SK-N-SH treated with all-trans-retinoic acid at 6 μM for 48 hours (cell line): ENCODE results near the gene AMOTL2.

Experiments used
- ARNTL ChIP-seq: fragments of 450-650 bp; formaldehyde crosslinking; IDR thresholded peaks from 2 replicates; pipeline ENCODE4 v1.5.0; 2020; ENCODE audit warnings: low read depth, mild to moderate bottlenecking, moderate library complexity, borderline replicate concordance
- BACH2 ChIP-seq: fragments of 250-450 bp; sonication (Bioruptor Pico); IDR thresholded peaks from 2 replicates; pipeline ENCODE4 v1.9.0; 2021; ENCODE audit warnings: mild to moderate bottlenecking, borderline replicate concordance
- CREB5 ChIP-seq: fragments of 250-450 bp; sonication (Bioruptor Pico); IDR thresholded peaks from 2 replicates; pipeline ENCODE4 v1.5.1; 2020; ENCODE audit warnings: low read depth, mild to moderate bottlenecking, moderate library complexity
- ESRRG ChIP-seq: fragments of 250-450 bp; sonication (Bioruptor Pico); IDR thresholded peaks from 2 replicates; pipeline ENCODE4 v1.6.1; 2021; ENCODE audit warnings: mild to moderate bottlenecking
- GLIS3 ChIP-seq: fragments of 250-450 bp; sonication (Bioruptor Pico); IDR thresholded peaks from 2 replicates; pipeline ENCODE4 v1.5.0; 2020; ENCODE audit warnings: mild to moderate bottlenecking, moderate library complexity
- PATZ1 ChIP-seq: fragments of 250-450 bp; sonication (Bioruptor Pico); IDR thresholded peaks from 2 replicates; pipeline ENCODE4 v1.8.0; 2020; ENCODE audit warnings: mild to moderate bottlenecking, moderate library complexity, borderline replicate concordance
- PPARA ChIP-seq: fragments of 250-450 bp; sonication (Bioruptor Pico); IDR thresholded peaks from 2 replicates; pipeline ENCODE4 v1.5.0; 2020; ENCODE audit warnings: mild to moderate bottlenecking, borderline replicate concordance
- RARB ChIP-seq: fragments of 250-450 bp; sonication (Bioruptor Pico); IDR thresholded peaks from 2 replicates; pipeline ENCODE4 v1.8.0; 2021; ENCODE audit warnings: mild to moderate bottlenecking, moderate library complexity
- TSHZ2 ChIP-seq: fragments of 250-450 bp; sonication (Bioruptor Pico); IDR thresholded peaks from 2 replicates; pipeline ENCODE4 v1.5.0; 2020; ENCODE audit warnings: mild to moderate bottlenecking, moderate library complexity
- ZFP3 ChIP-seq: fragments of 250-450 bp; sonication (Bioruptor Pico); IDR thresholded peaks from 2 replicates; pipeline ENCODE4 v1.5.0; 2020; ENCODE audit warnings: mild to moderate bottlenecking, moderate library complexity
- ZNF70 ChIP-seq: fragments of 450-650 bp; formaldehyde crosslinking; IDR thresholded peaks from 2 replicates; pipeline ENCODE4 v1.5.0; 2020; ENCODE audit warnings: mild to moderate bottlenecking, moderate library complexity

GRCh38 chr3:134331811-134332199 is 42.4 kb downstream of the AMOTL2 start:
- no peak for TF ChIP-seq GLIS3
- no peak for TF ChIP-seq ZNF70 (CRISPR knock-in tag)
- TF ChIP-seq BACH2 (CRISPR knock-in tag): no peak
- no peak for TF ChIP-seq TSHZ2 (CRISPR knock-in tag)
- no peak for TF ChIP-seq ARNTL
- no peak for TF ChIP-seq RARB (CRISPR knock-in tag)
- no peak for TF ChIP-seq PPARA (CRISPR knock-in tag)
- TF ChIP-seq ZFP3 (CRISPR knock-in tag): no peak
- no peak for TF ChIP-seq ESRRG (CRISPR knock-in tag)
- TF ChIP-seq CREB5 (CRISPR knock-in tag): no peak
- no peak for TF ChIP-seq PATZ1
